GM19328 (cell line): Measurements from ENCODE around the gene ZNF268.

ENCODE experiments used
- ATAC-seq: cut with Tn5 transposase; IDR thresholded peaks from one replicate; pipeline ENCODE4 v1.9.1; 2021; ENCODE audit warnings: mild to moderate bottlenecking, moderate library complexity; ENCODE audit not compliant: unreplicated experiment

Gene ZNF268

DNA sequence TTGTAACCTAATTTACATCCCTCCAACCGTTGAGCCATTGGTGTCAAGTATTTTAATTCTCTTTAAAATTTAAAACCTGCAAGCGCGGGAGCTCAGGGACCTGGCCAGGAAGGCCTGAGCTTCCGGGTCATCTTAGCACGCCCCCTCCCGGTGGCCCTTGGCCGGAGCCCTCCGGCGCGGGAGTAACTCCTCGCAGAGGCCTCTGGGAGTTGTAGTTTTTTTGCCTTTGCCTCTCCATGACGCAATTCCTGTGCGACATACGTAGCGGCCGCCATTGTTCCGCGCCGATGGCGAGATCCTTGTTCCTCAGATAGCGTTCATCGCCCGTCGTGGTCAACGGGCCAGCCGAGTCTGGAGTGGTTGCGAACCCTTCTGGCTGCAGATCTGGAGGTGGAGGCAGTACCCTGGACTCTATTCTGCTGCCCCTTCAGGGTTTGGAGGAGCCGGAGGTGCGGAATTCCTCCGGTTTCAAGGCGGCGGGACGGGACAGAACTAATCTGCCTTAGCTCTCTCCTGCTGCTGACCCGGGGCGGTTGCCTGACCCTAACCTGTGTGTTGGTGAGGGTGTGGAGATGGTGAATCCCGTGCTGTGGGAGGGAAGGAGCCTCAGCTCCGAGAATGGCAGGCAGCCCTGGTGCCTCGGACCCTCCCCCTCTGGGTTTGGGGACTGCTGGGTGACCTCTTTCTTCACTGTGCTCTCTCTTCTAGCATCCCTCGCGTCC is at the start of gene ZNF268:
Gene ZNF268, plus strand, starts transcription at position 258 of the 722 bp plus-strand sequence. CDS start 503 bp downstream, outside the sequence.
- peak; percentile 90 for ATAC-seq

DNA sequence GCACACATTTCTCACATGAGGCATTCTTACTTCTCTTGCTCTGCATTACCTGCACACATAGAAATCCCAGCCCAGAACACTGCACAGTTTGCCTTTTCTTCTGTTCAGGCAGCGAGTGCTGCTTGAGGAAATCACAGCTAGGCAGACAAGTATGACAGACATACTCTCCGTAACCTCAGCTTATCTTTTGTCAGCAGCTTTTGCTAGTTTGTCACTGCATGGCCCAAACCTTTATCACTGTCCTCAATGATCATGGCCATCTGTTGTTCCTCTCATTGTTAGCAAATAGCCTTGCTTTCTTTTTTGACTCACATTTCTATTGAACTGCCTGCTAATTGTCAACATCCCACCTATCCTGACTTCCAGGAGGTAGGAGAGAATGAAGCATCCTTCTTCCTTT is 45.5 kb upstream of the ZNF268 start:
- no peak for ATAC-seq

DNA sequence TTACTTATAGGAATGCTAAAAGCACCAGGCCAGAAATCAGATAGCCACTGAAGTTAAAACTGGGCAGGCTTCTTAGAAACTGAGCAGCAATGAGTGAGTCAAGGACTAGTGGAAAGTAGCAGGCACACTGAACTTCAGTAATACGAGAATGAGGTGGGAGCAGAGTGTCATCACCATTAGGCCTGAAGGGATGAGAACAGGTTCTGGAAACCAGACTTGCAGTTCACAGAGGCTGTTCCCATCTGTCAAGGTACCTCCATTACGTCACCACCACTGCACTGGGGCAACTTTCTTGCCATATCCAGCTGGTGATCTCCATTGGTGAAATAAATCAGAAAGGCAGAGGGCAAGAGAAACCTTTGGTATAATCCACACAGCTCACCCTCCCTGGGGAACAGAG is 35.3 kb upstream of the ZNF268 start:
- ATAC-seq = no peak

DNA sequence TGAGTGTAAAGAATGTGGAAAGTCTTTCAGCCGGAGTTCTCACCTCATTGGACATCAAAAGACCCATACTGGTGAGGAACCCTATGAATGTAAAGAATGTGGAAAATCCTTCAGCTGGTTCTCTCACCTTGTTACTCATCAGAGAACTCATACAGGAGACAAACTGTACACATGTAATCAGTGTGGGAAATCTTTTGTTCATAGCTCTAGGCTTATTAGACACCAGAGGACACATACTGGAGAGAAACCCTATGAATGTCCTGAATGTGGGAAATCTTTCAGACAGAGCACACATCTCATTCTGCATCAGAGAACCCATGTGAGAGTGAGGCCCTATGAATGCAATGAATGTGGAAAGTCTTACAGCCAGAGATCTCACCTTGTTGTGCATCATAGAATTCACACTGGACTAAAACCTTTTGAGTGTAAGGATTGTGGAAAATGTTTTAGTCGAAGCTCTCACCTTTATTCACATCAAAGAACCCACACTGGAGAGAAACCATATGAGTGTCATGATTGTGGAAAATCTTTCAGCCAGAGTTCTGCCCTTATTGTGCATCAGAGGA is 25.1 kb upstream of the ZNF268 start:
- ATAC-seq = no peak

DNA sequence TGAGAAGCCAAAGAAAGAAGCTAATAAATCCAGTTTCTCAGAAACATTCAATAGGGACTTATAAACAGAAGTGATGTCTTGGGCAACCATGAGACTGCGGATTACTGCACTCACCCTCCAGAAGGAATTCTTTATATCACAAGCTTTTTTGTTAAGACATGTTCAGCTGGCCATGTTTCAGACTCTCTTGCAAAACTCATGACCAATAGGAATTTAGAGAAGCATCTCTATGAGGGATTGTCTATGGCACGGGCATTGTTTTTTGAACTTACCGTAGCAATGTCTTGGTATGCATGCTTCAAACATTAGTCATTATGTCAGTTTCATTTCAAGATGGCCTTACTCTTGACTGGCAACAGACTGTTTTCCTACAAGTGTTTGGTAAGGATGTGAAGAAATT is 15.5 kb upstream of the ZNF268 start:
- no peak for ATAC-seq

DNA sequence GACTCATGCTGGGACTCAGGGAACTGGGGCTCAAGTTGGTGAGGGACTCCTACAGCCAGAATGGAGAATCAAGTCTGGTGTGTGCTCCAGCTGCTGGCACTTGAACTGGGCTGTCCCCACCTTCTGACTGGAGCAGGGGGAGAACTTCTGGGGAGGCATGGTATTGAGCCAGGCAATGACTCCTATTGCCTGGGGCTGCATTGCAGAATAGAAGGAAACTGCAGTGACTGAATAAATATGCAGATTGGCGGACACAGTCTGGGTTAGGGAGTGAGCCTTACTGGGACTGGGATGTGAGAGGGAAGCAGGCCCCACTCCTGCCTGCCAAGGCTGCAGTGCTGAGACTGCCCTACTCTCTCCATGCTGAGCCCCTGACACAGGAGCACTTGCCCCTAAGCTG is 8.8 kb upstream of the ZNF268 start:
- no peak for ATAC-seq

DNA sequence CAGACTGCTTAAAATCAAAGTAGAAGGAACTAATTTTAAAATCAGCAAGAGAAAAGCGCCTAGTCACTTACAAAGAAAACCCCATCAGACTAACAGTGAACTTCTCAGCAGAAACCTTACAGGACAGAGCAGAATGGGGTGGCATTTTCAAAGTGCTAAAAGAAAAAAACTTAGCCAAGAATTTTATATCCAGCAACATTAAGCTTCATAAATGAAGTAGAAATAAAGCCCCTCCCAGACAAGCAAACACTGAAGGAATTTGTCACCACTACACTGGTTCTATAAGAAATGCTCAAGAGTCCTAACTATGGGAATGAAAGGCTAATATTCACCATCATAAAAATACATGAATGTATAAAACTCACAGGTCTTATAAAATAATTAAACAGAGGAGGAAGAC is 6.4 kb upstream of the ZNF268 start:
- ATAC-seq = no peak

DNA sequence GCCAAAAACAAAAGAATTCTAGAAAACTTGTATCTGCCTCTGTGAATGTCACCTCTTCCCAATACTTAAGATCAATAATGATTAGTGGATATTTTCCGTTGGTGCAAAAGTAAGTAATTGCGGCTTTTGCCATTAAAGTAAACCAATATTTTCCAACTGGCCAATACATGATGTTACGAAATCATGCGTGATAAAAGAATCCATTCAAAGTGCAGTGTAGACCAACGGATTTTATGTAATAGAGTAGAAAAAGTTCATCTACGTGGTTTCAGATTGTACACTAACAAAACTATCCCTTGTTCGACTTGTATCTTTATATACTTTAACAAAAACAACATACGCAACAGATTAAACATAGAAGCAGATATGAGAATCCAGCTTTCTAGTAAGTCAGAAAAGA is 626 bp upstream of the ZNF268 start:
- no peak for ATAC-seq

DNA sequence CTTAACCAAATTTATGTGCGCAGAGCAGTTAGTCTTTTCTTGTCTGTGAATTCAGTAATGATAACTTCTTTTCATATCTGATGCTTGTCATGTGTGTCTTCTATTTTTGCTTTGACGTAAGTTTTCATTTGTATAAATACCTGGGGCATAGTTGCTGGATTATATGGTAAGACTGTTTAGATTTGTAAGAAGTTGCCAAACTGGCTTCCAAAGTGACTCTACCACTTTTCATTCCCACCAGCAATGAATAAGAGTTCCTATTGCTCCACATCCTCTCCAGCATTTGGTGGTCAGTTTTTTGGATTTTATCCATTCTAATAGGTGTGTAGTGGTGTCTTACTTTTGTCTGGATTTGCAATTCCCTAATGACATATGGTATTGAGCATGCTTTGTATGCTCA is 8.9 kb downstream of the ZNF268 start:
- no peak for ATAC-seq

DNA sequence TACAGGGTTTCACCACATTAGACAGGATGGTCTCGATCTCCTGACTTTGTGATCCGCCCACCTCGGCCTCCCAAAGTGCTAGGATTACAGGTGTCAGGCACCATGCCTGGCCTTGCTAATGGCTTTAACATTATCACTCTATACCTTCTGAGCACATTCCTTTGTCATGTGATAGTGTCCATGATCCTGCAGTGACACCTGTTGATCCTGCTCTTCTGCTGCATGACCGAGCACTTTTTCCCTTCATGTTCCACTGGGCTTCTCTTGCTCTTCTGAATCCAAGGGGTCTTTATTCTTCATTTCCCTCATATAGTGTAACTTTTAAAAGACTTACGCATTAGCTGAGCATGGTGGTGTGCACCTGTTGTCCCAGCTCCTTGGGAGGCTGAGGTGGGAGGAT is 11.6 kb downstream of the ZNF268 start:
- no peak for ATAC-seq

DNA sequence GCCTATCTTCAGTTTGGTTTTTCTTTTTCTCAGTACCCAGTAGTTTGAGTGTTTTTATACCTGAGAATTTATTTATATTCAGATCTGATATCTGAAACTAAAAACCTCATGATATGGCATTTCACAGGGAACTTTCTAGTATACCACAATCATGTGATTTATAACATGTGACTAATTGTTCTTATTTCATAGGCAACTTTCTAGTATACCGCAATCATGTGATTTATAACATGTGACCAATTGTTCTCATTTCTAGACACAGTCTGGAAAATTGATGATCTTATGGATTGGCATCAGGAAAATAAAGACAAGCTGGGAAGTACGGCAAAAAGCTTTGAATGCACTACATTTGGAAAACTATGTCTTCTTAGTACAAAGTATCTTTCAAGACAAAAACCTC is 20.6 kb downstream of the ZNF268 start:
- no peak for ATAC-seq

DNA sequence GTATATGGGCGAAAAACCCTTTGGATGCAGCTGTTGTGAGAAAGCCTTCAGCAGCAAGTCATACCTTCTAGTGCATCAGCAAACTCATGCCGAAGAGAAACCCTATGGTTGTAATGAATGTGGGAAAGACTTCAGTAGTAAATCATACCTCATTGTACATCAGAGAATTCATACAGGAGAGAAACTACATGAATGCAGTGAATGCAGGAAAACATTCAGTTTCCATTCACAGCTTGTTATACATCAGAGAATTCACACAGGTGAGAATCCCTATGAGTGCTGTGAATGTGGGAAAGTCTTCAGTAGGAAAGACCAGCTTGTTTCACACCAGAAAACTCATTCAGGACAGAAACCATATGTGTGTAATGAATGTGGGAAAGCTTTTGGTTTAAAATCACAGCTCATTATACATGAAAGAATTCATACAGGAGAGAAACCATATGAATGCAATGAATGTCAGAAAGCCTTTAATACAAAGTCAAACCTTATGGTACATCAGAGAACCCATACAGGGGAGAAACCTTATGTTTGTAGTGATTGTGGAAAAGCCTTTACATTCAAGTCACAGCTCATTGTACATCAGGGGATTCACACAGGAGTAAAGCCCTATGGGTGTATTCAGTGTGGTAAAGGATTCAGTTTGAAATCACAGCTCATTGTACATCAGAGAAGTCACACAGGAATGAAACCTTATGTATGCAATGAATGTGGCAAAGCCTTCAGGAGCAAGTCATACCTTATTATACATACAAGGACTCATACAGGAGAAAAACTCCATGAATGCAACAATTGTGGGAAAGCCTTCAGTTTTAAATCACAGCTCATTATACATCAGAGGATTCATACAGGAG is 21.4 kb downstream of the ZNF268 start:
- no peak for ATAC-seq

DNA sequence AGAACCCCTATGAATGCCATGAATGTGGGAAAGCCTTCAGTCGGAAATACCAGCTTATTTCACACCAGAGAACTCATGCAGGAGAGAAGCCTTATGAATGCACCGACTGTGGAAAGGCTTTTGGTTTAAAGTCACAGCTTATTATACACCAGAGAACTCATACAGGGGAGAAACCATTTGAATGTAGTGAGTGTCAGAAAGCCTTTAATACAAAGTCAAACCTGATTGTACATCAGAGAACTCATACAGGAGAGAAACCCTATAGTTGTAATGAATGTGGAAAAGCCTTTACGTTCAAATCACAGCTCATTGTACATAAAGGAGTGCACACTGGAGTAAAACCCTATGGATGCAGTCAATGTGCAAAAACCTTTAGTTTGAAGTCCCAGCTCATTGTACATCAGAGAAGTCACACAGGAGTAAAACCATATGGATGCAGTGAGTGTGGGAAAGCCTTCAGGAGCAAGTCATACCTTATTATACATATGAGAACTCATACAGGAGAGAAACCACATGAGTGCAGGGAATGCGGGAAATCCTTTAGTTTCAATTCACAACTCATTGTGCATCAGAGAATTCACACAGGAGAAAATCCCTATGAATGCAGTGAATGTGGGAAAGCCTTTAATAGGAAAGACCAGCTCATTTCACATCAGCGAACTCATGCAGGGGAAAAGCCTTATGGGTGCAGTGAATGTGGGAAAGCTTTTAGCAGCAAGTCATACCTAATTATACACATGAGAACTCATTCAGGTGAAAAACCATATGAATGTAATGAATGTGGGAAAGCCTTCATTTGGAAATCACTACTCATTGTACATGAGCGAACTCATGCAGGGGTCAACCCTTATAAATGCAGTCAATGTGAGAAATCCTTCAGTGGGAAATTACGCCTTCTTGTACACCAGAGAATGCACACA is 22.3 kb downstream of the ZNF268 start:
- no peak for ATAC-seq

DNA sequence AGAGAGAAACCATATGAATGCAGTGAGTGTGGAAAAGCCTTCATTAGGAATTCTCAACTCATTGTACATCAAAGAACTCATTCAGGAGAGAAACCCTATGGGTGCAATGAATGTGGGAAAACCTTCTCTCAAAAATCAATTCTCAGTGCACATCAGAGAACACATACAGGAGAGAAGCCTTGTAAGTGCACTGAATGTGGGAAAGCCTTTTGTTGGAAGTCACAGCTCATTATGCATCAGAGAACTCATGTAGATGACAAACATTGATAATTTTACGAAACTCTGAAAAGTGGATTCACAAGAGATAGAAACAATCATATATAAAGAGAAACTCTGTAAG is 22.9 kb downstream of the ZNF268 start:
- ATAC-seq = no peak

DNA sequence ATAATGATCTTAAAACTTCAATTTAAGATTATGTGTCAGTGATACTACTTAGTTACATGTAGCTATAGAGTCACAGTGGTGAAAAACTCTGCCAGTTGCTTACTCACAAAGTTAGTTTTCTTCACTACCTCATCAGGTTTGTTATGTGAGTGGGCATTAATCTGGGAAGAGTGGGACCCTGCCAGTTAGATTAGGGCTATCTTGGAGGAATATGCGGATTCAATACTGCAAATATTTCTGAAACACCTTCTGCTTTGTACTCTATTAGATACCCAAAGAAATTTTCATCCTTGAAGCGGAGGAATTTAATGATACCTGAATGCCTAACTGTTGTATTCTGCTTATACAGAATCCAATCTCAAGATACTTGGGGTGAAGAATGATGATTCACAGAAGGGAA is 25.1 kb downstream of the ZNF268 start:
- no peak for ATAC-seq

DNA sequence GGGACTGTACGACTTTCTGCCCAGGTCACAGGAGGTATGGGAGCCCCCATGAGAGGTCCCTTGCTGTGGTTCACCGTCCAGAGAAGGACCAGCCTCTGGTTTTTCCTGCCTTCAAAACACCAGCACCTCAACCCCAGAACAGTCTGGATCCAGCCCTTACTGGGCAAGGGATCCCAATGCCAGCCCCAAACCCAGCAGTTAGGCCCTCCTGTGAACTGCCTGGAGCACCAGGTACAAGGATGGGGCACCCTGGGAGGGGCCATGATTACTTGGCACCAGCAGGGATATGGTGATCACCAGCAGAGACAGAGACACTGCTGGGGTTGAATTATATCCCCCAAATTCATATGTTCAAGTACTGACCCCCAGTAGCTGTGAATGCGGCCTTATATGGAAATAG is 34.4 kb downstream of the ZNF268 start:
- ATAC-seq = no peak

DNA sequence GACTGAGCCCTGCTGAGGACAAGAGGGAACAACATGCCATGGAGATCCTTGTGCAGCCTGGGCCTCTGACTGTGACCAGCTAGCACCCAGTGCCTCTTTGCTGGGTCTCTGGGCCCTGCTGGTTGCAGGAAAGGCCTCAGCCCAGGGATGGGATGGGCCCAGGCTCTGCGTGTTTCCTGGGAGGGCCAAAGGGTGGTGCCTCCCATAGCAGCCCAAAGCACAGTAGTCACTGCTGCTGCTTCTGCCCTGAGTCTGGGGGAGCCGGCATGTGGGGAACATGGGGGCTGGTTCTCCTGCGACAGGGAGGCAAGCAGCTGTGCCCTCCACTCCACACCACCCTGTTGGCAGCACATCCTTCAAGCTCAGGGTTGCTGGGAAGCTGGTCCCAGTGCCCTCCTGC is 35.9 kb downstream of the ZNF268 start:
- no peak for ATAC-seq

DNA sequence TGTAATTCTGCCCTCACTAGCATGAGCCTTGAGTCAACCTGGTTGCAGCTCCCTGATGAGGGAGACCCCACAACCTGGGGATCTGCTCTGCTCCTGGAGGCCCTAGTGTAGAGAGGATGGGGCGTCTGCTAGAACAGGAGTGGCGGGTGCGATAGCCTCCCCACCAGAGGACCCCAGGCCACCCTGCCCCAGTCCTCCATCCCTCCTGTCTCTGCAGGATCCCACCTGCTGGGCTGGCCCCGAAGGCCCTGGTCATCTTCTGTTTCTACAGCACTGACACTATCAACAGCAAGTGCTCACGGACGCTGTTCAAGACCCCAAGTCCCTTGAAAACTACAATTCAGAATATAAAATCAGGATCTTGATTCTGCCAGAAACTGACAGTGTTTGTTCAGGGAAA is 39.2 kb downstream of the ZNF268 start:
- no peak for ATAC-seq

DNA sequence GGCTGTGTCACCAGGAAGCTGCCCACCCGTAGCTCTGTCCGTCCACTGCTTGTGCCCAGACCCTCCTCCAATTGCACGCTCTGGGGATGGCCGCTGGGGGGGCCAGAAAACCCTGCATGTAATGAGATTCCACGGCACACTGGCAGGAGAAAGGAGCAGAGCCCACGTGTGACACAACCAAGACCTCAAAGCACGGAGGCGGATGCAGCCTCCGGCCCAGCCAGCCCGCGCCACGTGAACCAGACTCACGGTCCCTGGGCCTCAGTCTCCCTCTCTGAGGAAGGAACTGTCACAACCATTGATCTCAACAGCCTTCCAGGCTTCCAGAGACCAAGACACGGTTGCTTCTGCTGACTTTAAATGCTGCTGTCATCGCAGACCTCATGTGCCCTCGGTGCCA is 39.9 kb downstream of the ZNF268 start:
- ATAC-seq = no peak

DNA sequence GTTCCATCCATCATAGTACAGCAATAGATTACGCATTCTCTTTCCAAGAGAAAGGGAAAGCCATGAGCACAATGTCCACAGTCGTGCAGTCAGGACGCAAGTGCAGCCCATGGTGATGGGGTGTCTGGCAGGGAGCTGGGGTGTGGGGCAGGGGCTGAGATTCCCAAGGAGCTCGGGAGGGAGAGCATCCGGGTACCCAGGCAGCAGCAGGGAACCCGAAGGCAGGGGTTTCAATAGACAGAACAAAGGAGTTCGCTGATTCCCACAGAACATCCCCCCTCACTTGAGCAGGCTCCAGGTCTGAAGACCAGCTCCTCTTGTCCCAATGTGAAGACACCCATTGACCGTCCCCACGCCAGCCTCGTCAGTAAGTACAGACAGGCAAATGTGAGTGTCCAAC is 40.9 kb downstream of the ZNF268 start:
- no peak for ATAC-seq

DNA sequence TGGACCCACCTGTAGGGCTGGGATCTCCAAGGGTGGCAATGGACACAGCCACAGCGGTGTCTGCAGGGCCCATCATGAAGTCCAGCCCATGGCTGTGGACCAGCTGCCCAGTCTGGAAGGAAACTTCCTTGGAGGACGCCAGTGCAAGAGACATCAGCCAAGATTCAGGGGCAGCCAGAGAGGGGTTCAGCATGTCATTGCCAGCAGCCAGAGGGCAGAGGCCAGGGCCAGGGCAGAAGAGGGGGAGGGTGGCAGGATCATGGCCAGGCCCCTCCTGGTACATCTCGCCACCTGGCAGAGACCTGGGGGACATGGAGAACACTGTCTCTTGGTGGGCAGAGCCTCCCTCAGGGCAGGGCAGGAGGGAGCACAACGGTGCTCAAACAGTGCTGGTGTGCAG is 44.2 kb downstream of the ZNF268 start:
- ATAC-seq = no peak
